Stimulated activated CD8-positive, alpha-beta memory T cell treated with anti-CD3 and anti-CD28 coated beads, Interleukin-2, amount 100 ng/mL, for 48 hours (primary cell): ENCODE results near the gene CALHM6.

Experiments
- DNase-seq, 2 donors: peaks; one replicate each; pipeline ENCODE4 v3.0.0-alpha.2; 2020; ENCODE audit warnings: low read depth in 2 of 2

The CALHM6 gene

GRCh38 chr6:116461331-116461931 lies at the start of gene CALHM6:
Gene CALHM6 (plus strand): TSS chr6:116461375. CDS start chr6:116461930, 555 bp downstream.
- no peak for DNase-seq

- DNase-seq: no peak
These were observed 48.9 kb upstream of the CALHM6 start for GRCh38 chr6:116412270-116412669.

- DNase-seq: no peak
These were observed 47.8 kb upstream of the CALHM6 start for GRCh38 chr6:116413357-116413756.

GRCh38 chr6:116417661-116418060 lies 43.5 kb upstream of the CALHM6 start:
- DNase-seq: no peak

- no peak for DNase-seq
These were observed 41.9 kb upstream of the CALHM6 start for GRCh38 chr6:116419069-116419786.

GRCh38 chr6:116420341-116420740 lies 40.8 kb upstream of the CALHM6 start:
- no peak for DNase-seq

GRCh38 chr6:116422238-116422637 lies 38.9 kb upstream of the CALHM6 start:
- no peak for DNase-seq

GRCh38 chr6:116424001-116424400 lies 37.2 kb upstream of the CALHM6 start:
- no peak for DNase-seq

GRCh38 chr6:116426551-116426950 lies 34.6 kb upstream of the CALHM6 start:
- no peak for DNase-seq

- DNase-seq: no peak
These were observed 32.1 kb upstream of the CALHM6 start for GRCh38 chr6:116429111-116429510.

GRCh38 chr6:116430860-116431259 lies 30.3 kb upstream of the CALHM6 start:
- no peak for DNase-seq

GRCh38 chr6:116431964-116432595 lies 29.1 kb upstream of the CALHM6 start:
- no peak for DNase-seq

GRCh38 chr6:116433206-116433712 lies 27.9 kb upstream of the CALHM6 start:
- no peak for DNase-seq

GRCh38 chr6:116434056-116434725 lies 27.0 kb upstream of the CALHM6 start:
- no peak for DNase-seq

GRCh38 chr6:116436586-116436985 lies 24.6 kb upstream of the CALHM6 start:
- DNase-seq: no peak

GRCh38 chr6:116437656-116438055 lies 23.5 kb upstream of the CALHM6 start:
- DNase-seq: no peak

- no peak for DNase-seq
These were observed 22.4 kb upstream of the CALHM6 start for GRCh38 chr6:116438590-116439448.

GRCh38 chr6:116439522-116440051 lies 21.6 kb upstream of the CALHM6 start:
- DNase-seq: no peak

- DNase-seq: no peak
These were observed 18.1 kb upstream of the CALHM6 start for GRCh38 chr6:116443105-116443504.

GRCh38 chr6:116444092-116444491 lies 17.1 kb upstream of the CALHM6 start:
- DNase-seq: no peak

GRCh38 chr6:116444575-116444974 lies 16.6 kb upstream of the CALHM6 start:
- no peak for DNase-seq
